T-helper 1 cell treated with Interleukin-12 subunit alpha and Interleukin-12 subunit beta and Interleukin-4 antibody, amounts not matched to agents 30 μg/mL and 1 μg/mL, for 36 hours (primary cell): Measurements from ENCODE around the gene CLDND2.

Source experiments
- H3K27ac Mint-ChIP-seq: one replicate; pipeline ENCODE4 v1.8.0; 2021; ENCODE audit warnings: mild to moderate bottlenecking, mixed read lengths
- H3K27me3 Mint-ChIP-seq: one replicate; pipeline ENCODE4 v1.8.0; 2021; ENCODE audit warnings: low read depth, mixed read lengths
- H3K36me3 Mint-ChIP-seq: one replicate; pipeline ENCODE4 v1.8.0; 2021; ENCODE audit warnings: low read depth, mixed read lengths
- H3K4me1 Mint-ChIP-seq: one replicate; pipeline ENCODE4 v1.8.0; 2021; ENCODE audit warnings: low read depth, mixed read lengths
- H3K4me3 Mint-ChIP-seq: one replicate; pipeline ENCODE4 v1.8.0; 2021; ENCODE audit warnings: mild to moderate bottlenecking, moderate library complexity, mixed read lengths
- H3K9me3 Mint-ChIP-seq: one replicate; pipeline ENCODE4 v1.8.0; 2021; ENCODE audit warnings: mixed read lengths

CLDND2 gene

GRCh38 chr19:51352783-51353360 lies 15.9 kb downstream of the CLDND2 start:
- Mint-ChIP-seq H3K4me1 (peaks cover 6% of the 10 kb centered on the region), H3K36me3 (peaks cover 15% of the 10 kb centered on the region), H3K27me3 (no peaks in the 10 kb centered on the region), H3K9me3 (no peaks in the 10 kb centered on the region), H3K4me3 (no peak overlapping the region), H3K27ac (no peak overlapping the region)

DNA sequence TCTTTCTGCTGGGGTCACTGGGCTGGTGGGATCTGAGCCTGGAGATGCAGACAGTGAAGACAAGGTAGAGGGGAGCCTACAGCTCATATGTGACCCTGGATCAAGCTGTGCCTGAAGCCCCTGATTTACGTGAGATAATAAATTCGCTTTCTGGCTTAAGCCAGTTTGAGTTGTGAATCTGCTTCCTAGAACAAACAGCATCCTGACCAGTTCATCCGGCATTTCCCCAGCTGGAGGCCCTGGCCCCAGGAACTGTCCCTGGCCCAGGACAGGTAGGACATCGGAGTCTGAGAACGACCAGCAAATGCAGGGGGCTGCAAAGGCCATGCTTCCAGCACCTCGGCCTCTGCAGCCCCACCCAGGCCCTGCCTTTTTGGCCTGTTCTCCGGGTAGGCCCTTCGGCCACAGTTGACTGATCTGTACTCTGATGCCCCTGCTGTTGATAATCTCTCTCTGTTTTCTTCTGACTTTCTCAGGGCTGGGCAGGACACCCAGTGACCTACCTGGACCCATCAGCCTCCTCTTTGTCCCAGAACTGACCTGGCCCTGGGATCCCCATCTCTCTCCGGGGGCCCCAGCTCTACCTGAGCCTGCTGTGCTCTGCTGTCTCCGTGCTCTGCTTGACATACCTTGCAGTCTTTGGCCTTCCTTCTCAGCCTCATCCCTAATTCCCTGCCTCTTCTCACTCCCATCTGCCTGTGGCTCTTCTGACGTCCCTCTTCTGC lies 17.4 kb downstream of the CLDND2 start:
- Mint-ChIP-seq H3K4me1 (peaks cover 6% of the 10 kb centered on the region), H3K36me3 (peaks cover 18% of the 10 kb centered on the region), H3K27me3 (no peaks in the 10 kb centered on the region), H3K9me3 (no peaks in the 10 kb centered on the region), H3K4me3 (no peak overlapping the region), H3K27ac (no peak overlapping the region)

DNA sequence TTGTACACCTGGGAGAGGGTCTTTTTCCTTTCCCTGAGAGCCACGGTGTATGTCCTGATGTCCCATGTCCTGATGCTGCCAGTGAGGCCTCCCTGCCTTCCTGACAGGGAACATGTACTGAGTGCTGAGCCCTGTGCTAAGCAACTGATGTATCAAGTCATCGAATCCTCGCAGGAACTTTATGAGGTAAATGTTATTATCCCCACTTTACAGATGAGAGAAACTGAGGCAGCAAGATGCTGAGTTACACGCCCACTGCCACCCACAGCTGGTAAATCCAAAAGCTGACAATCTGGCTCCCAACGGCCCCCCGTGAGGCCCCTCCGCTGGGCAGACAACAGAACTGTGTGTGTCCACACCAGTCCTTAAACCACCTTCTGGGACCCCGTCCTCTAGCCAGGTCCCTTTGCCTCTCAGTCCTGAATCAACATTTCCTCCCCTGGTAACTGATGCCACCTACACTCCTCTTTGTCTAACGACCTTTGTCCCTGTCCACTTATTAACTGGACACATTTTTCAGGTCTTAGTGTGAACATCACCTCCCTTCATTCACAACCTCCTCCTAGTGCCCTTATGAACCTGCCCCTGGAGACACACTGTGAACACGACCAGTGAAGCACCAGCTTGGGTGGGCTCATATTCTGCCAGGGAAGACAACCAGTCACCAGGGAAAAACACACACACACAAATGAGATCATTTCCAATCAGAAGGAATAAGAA lies 21.4 kb downstream of the CLDND2 start:
- Mint-ChIP-seq H3K27me3 (peaks cover 3% of the 10 kb centered on the region), H3K4me3 (no peak overlapping the region), H3K9me3 (no peaks in the 10 kb centered on the region), H3K4me1 (no peaks in the 10 kb centered on the region), H3K36me3 (peaks cover 23% of the 10 kb centered on the region), H3K27ac (no peak overlapping the region)

DNA sequence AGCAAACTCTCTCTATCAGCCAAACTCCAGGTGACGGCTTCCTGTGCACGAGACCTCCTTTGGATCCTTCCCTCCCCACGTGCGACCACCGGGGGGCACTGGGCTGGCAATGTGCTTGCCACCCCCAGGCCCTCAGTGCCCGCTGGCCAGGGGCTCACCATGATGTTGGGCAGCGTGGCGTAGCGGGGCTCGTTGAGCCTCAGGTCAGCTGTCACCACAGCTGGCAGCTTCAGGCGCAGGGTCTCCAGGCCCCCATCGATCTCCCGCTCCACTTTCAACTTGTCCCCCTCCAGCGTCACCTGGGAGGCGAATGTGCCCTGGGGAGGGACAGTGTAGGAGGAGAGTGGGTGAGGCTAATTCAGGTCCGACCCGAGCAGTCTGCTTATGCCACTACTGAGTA lies 22.1 kb downstream of the CLDND2 start:
- Mint-ChIP-seq H3K27me3 (peaks cover 5% of the 10 kb centered on the region), H3K4me3 (no peak overlapping the region), H3K9me3 (no peaks in the 10 kb centered on the region), H3K4me1 (no peaks in the 10 kb centered on the region), H3K36me3 (peaks cover 18% of the 10 kb centered on the region), H3K27ac (no peak overlapping the region)

GRCh38 chr19:51345076-51345620 lies 23.7 kb downstream of the CLDND2 start:
- Mint-ChIP-seq H3K4me3 (no peak overlapping the region), H3K27ac (no peak overlapping the region), H3K27me3 (peaks cover 13% of the 10 kb centered on the region), H3K36me3 (peaks cover 13% of the 10 kb centered on the region), H3K4me1 (no peaks in the 10 kb centered on the region), H3K9me3 (no peaks in the 10 kb centered on the region)

GRCh38 chr19:51342631-51343569 lies 25.9 kb downstream of the CLDND2 start:
- no peak overlapping the region for H3K27ac Mint-ChIP-seq
- H3K36me3 Mint-ChIP-seq, result peaks cover 10% of the 10 kb centered on the region
- peak overlapping the region; percentile 35 for H3K4me3 Mint-ChIP-seq
- no peaks in the 10 kb centered on the region for H3K9me3 Mint-ChIP-seq
- peaks cover 11% of the 10 kb centered on the region for H3K4me1 Mint-ChIP-seq
- H3K27me3 Mint-ChIP-seq, result peaks cover 13% of the 10 kb centered on the region

- H3K4me3 Mint-ChIP-seq, result peak within 1 kb of the TSS; percentile 60
- peaks cover 13% of the 10 kb centered on the region for H3K27me3 Mint-ChIP-seq
- no peaks in the 10 kb centered on the region for H3K9me3 Mint-ChIP-seq
- H3K4me1 Mint-ChIP-seq, result peaks cover 11% of the 10 kb centered on the region
- peaks cover 7% of the 10 kb centered on the region for H3K36me3 Mint-ChIP-seq
- H3K27ac Mint-ChIP-seq, result peak within 1 kb of the TSS; percentile 76
Measured at GRCh38 chr19:51341976-51342580, 26.7 kb downstream of the CLDND2 start, which contains the start of gene VSIG10L. TSS of gene VSIG10L (minus strand) at chr19:51342139. CDS start at chr19:51342124, 15 bp downstream.

DNA sequence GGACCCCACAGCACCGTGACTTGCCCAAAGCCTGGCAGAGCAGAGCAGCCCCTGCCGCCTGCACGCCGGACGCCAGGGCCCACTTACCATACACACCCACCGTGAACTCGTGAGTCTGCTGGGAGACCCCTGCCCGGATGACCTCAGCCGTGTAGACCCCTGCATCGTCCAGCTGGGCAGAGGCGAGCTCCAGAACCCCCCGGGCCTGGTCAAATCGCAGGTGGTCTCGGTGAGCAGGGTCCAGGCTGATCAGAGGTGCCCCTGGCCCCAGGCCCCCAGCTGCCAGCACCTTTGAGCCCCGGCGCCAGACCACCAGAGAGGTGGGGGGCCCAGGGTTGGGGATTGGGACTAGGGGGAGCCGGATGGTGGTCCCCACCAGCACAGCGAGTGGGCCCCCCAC lies 27.7 kb downstream of the CLDND2 start:
- peak overlapping the region; percentile 60 for H3K4me3 Mint-ChIP-seq
- peaks cover 11% of the 10 kb centered on the region for H3K4me1 Mint-ChIP-seq
- H3K27me3 Mint-ChIP-seq, result peaks cover 13% of the 10 kb centered on the region
- peak overlapping the region; percentile 76 for H3K27ac Mint-ChIP-seq
- H3K36me3 Mint-ChIP-seq, result peaks cover 4% of the 10 kb centered on the region
- no peaks in the 10 kb centered on the region for H3K9me3 Mint-ChIP-seq

DNA sequence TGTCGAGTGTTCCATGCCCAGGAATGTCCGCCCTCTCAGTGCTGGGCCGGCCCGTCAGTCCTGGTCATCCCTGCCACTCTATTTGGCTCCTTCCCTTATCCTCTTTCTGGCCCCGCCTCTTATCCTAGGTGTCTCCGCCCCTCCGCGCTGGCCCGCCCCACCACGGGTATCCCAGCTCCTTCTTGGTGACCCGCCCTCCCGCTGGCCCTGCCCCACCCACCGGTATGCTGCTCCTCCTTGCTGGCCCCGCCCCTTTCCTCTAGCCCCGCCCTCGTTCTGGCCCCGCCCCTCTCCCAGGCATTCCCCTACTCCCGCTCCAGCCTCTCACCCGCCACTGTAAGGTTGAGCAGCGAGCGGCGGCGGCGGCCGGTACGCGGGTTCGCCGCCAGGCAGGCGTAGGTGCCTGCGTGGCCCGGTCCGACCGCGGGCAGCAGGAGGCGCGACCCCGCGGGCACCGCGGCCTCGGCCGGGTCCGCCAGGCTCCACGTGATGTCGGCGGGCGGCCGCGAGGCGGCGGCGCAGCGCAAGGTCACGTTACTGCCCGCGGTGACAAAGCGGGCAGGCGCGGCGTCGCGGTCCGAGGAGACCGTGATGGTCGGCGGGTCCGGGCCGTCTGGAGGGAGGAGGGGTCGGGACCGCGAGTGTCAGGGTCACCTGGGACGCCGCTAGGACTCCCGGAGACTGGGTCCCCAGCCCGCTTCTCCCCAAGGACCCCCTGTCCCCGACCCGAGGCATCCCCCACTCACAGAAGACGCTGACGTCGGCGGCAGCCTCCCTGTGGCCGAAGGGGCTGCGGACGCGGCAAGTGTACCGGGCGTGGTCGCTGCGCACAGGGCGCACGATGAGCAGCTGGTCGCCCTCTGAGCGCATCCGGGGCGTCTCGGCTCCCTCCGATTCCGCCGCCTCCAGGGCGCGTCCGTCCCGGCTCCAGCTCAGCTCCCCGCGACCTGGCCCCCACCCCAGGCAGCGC lies 28.8 kb downstream of the CLDND2 start:
- Mint-ChIP-seq H3K27ac (peak overlapping the region; percentile 89), H3K36me3 (peaks cover 3% of the 10 kb centered on the region), H3K4me3 (peak overlapping the region; percentile 97), H3K4me1 (peaks cover 11% of the 10 kb centered on the region), H3K27me3 (peaks cover 19% of the 10 kb centered on the region), H3K9me3 (no peaks in the 10 kb centered on the region)

DNA sequence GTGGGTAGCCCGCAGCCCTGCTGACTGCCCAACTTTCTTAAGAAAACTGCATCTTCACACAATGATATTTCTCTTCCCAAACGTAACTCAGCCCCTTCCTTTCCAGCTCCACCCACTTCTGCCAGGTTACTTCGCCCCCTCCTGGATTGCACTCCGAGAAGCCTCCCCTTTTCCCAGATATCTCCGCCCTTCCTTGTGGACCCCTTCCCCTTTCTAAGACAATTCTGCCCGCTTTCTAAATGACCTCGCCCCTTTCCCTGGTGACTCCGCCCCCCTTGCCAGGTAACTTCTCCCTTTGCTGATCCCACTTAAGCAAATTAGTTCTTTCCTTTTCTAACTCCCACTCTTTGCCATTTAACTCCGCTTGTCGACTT lies 29.5 kb downstream of the CLDND2 start:
- H3K4me3 Mint-ChIP-seq, result peak overlapping the region; percentile 97
- H3K36me3 Mint-ChIP-seq, result no peaks in the 10 kb centered on the region
- no peaks in the 10 kb centered on the region for H3K9me3 Mint-ChIP-seq
- H3K4me1 Mint-ChIP-seq, result peaks cover 11% of the 10 kb centered on the region
- H3K27me3 Mint-ChIP-seq, result peaks cover 19% of the 10 kb centered on the region
- H3K27ac Mint-ChIP-seq, result peak overlapping the region; percentile 89

DNA sequence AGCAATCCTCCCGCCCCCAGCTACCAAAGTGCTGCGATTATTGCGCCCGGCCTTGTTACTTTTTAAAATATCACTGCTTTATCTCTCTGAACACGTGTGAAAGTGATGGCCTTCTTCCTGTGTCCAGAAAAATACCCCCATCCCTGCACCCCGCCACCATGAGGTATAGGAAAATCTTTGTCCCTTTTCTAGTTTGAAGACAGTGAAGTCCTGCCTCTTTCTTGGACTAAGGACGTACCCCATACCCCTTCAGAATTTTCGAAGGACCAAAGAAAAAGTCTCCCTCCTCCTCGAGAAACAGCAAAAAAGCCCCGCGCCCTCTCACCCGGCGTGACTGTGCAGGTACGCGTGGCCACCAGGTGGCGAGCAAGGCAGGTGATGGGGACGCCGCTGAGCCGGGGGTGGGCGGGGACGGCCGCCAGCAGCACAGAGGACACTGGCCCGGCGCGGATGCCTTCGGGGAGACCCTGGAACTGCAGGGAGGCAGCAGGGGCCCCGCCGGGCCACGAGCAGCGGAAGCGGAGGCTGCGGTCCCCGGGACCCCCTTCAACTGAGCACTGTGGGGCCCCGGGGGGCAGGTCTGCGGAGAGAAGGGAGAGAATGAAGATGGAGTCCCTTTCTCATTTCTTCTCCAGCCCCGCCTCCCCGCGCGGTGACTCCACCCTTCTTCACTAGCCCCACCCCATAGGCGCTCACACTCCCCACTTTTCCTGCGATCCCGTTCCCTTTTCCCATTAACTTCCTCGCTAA lies 30.1 kb downstream of the CLDND2 start:
- no peaks in the 10 kb centered on the region for H3K36me3 Mint-ChIP-seq
- peak overlapping the region; percentile 89 for H3K27ac Mint-ChIP-seq

DNA sequence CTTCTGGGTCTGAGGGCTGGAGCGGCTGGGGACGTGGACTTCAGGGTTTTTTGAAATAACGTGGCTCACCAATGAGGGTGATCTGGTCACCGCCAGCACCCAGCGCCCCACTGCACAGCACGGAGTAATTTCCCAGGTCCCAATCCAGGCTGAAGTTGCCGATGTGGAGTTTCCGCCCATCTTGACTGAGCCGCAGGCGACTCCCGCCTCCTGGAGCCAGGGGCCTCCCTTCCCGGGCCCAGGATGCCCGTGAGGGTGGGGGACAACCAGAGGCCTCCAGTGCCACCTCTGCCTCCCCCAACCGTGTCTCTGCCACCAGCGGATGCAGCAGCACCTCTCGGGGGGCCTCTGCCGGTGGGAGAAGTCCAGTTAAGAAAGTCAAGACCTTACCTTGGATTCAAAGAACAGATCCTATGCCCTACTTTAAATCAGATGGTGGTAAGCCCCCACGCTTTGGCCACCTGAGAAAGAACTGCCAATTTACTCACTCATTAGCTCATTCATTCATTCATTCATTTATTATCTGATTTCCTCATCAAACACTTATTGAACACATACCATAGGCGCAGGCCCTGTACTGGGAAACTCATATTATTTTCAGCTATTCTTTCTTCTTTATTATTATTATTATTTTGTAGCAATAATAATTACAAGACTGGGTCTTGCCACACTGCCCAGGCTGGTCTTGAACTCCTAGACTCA lies 30.8 kb downstream of the CLDND2 start:
- Mint-ChIP-seq H3K36me3 (no peaks in the 10 kb centered on the region), H3K27ac (peak overlapping the region; percentile 26), H3K9me3 (no peaks in the 10 kb centered on the region), H3K27me3 (peaks cover 17% of the 10 kb centered on the region), H3K4me1 (peaks cover 11% of the 10 kb centered on the region), H3K4me3 (peak overlapping the region; percentile 97)

More for the DNA sequence above, 30.1 kb downstream of the CLDND2 start:
- H3K4me1 Mint-ChIP-seq, result peaks cover 11% of the 10 kb centered on the region
- peak overlapping the region; percentile 97 for H3K4me3 Mint-ChIP-seq
- no peaks in the 10 kb centered on the region for H3K9me3 Mint-ChIP-seq
- H3K27me3 Mint-ChIP-seq, result peaks cover 19% of the 10 kb centered on the region
